ENCODE results near the gene ZMYND8. TPM values are rescaled to one million over a fixed set of nuclear protein-coding genes. Genes with fewer than 3 reads are reported as not detected.

ZMYND8 gene
- total RNA-seq, 1 experiment from 2014 or later: 29.0 TPM

- Histone ChIP-seq H3K4me2 (ENCODE audit: low read length) (no peak overlapping the region), H3K27ac (ENCODE audit: low read depth, low read length) (no peak overlapping the region), H3K4me3 (replicated peaks in 1 of 2; ENCODE audit: low read depth in 1 of 2, low read length in 2 of 2) (no peak overlapping the region), H3K79me2 (ENCODE audit: insufficient read depth, low read length) (no peaks in the 10 kb centered on the region), H3K27me3 (ENCODE audit: insufficient read depth, low read length) (no peaks in the 10 kb centered on the region), H3K9me2 (ENCODE audit: insufficient read depth) (no peaks in the 10 kb centered on the region), H3K36me3 (ENCODE audit: control insufficient read depth in 1 of 2, insufficient read depth in 2 of 2, low read length in 2 of 2) (no peaks in the 10 kb centered on the region), H4K20me1 (ENCODE audit: insufficient read depth) (no peaks in the 10 kb centered on the region), H3K9ac (ENCODE audit: low read length) (no peak overlapping the region), H3K4me1 (ENCODE audit: control insufficient read depth in 1 of 2, insufficient read depth in 2 of 2, low read length in 2 of 2) (peaks cover 10 to 45% of the 10 kb centered on the region in 2 experiments), H3K9me3 (ENCODE audit: control insufficient read depth in 1 of 2, insufficient read depth in 1 of 2, low read depth in 1 of 2, low read length in 2 of 2) (no peaks in the 10 kb centered on the region), H2AFZ (ENCODE audit: low read depth, low read length, poor library complexity, severe bottlenecking) (no peak overlapping the region)
- ChIA-PET RAD21 (ENCODE audit: low non-redundant PET in 1 of 2, low total read pairs in 2 of 2, uncharacterized antibody in 2 of 2, unreplicated experiment in 2 of 2) (interaction anchor here in 1 of 2 experiments (1.3 kb wide), 1 partner anchor 79 kb away, joined by 3 read pairs; no protein-coding TSS in a partner anchor), POLR2A (no interaction called here), CTCF (interaction anchor here (1.9 to 4.5 kb wide), 3 partner anchors 188 to 443 kb away, joined by 6 to 78 read pairs (median 8); no protein-coding TSS in a partner anchor)
- ATAC-seq (no peak), DNase-seq (ENCODE audit: low read depth, low spot score) (no peak)
- no TSS peak for BruUV-seq (replicated peaks)
- intact Hi-C loops (cut with micrococcal nuclease): loop anchor here (5.0 kb wide), 2 partner anchors 77 to 1427 kb away; no protein-coding TSS in a partner anchor
- TF ChIP-seq RAD21 (IDR thresholded peaks at IDR 0.05; ENCODE audit: low read depth): no peak
- TF ChIP-seq SRF (IDR thresholded peaks at IDR 0.05; ENCODE audit: low read depth): no peak
- TF ChIP-seq ATF3 (IDR thresholded peaks at IDR 0.05): no peak
- no peak for TF ChIP-seq YY1 (IDR thresholded peaks at IDR 0.05; ENCODE audit: extremely low read depth, insufficient replicate concordance, low read depth, low read length)
- no peak for TF ChIP-seq FOSL1 (IDR thresholded peaks at IDR 0.05; ENCODE audit: low read depth)
These were observed 160.9 kb downstream of the ZMYND8 start for GRCh38 chr20:47195573-47195972.

GRCh38 chr20:47191956-47192355, 164.5 kb downstream of the ZMYND8 start:
- H3K27me3 ChIP-seq (ENCODE audit: insufficient read depth, low read length): no peaks in the 10 kb centered on the region; the same call in 1 of the 2 replicates
- no peaks in the 10 kb centered on the region for H3K9me2 ChIP-seq (ENCODE audit: insufficient read depth)
- H3K4me3 ChIP-seq (replicated peaks in 1 of 2; ENCODE audit: low read depth in 1 of 2, low read length in 2 of 2): no peak overlapping the region
- CTCF ChIA-PET: interaction anchor here (1.2 kb wide), 1 partner anchor 439 kb away, joined by 4 read pairs; no protein-coding TSS in a partner anchor
- H3K4me1 ChIP-seq (ENCODE audit: control insufficient read depth in 1 of 2, insufficient read depth in 2 of 2, low read length in 2 of 2): peaks cover 2 to 23% of the 10 kb centered on the region in 2 experiments; a peak in 3 of 4 replicates
- no peaks in the 10 kb centered on the region for H3K9me3 ChIP-seq (ENCODE audit: control insufficient read depth in 1 of 2, insufficient read depth in 1 of 2, low read depth in 1 of 2, low read length in 2 of 2)
- H4K20me1 ChIP-seq (ENCODE audit: insufficient read depth): no peaks in the 10 kb centered on the region
- H2AFZ ChIP-seq (ENCODE audit: low read depth, low read length, poor library complexity, severe bottlenecking): no peak overlapping the region
- BruUV-seq (replicated peaks): no TSS peak
- H3K79me2 ChIP-seq (ENCODE audit: insufficient read depth, low read length): no peaks in the 10 kb centered on the region
- ATAC-seq (no peak), DNase-seq (ENCODE audit: low read depth, low spot score) (no peak)
- POLR2A ChIA-PET: no interaction called here
- H3K9ac ChIP-seq (ENCODE audit: low read length): no peak overlapping the region
- intact Hi-C loops (cut with micrococcal nuclease): no loop called here
- H3K36me3 ChIP-seq (ENCODE audit: control insufficient read depth in 1 of 2, insufficient read depth in 2 of 2, low read length in 2 of 2): no peaks in the 10 kb centered on the region
- RAD21 ChIA-PET (ENCODE audit: low non-redundant PET in 1 of 2, low total read pairs in 2 of 2, uncharacterized antibody in 2 of 2, unreplicated experiment in 2 of 2): no interaction called here
- no peak overlapping the region for H3K27ac ChIP-seq (ENCODE audit: low read depth, low read length)
- H3K4me2 ChIP-seq (ENCODE audit: low read length): no peak overlapping the region
- TF ChIP-seq ELF1 (IDR thresholded peaks at IDR 0.05; ENCODE audit: borderline replicate concordance, low read depth): no peak
- no peak for TF ChIP-seq CEBPB (IDR thresholded peaks at IDR 0.05; ENCODE audit: low read depth)
- TF ChIP-seq ZNF274 (IDR thresholded peaks at IDR 0.05; ENCODE audit: low read depth, low read length): no peak
- TF ChIP-seq SIN3A (IDR thresholded peaks at IDR 0.05; ENCODE audit: low read depth): no peak
- TF ChIP-seq POLR2A (IDR thresholded peaks at IDR 0.05; ENCODE audit: borderline replicate concordance, extremely low read depth, insufficient read depth, insufficient read length): no peak
- no peak for TF ChIP-seq EGR1 (IDR thresholded peaks at IDR 0.05; ENCODE audit: low read depth)
- no peak for TF ChIP-seq TCF7L2 (IDR thresholded peaks at IDR 0.05; ENCODE audit: borderline replicate concordance, extremely low read depth, insufficient read depth, insufficient read length)
- no peak for TF ChIP-seq SP1 (IDR thresholded peaks at IDR 0.05; ENCODE audit: low read depth)
- TF ChIP-seq SRF (IDR thresholded peaks at IDR 0.05; ENCODE audit: low read depth): no peak
- TF ChIP-seq EZH2phosphoT487 (IDR thresholded peaks at IDR 0.05; ENCODE audit: borderline replicate concordance): no peak
- no peak for TF ChIP-seq CBX3 (IDR thresholded peaks at IDR 0.05; ENCODE audit: low read depth)
- TF ChIP-seq YY1 (IDR thresholded peaks at IDR 0.05; ENCODE audit: extremely low read depth, insufficient replicate concordance, low read depth, low read length): no peak
- TF ChIP-seq POLR2AphosphoS5 (IDR thresholded peaks at IDR 0.05; ENCODE audit: low read depth, low read length): no peak
- no peak for TF ChIP-seq ATF3 (IDR thresholded peaks at IDR 0.05)
- TF ChIP-seq EZH2 (IDR thresholded peaks at IDR 0.05): no peak
- TF ChIP-seq ZBTB33 (IDR thresholded peaks at IDR 0.05; ENCODE audit: extremely low read depth, insufficient replicate concordance, low read length): no peak
- no peak for TF ChIP-seq ZFX (IDR thresholded peaks at IDR 0.05)
- no peak for TF ChIP-seq JUND (IDR thresholded peaks at IDR 0.05)

Measured in HCT116 (cell line).